ENCODE data around the gene MIPEP. TPM values are rescaled to one million over a fixed set of nuclear protein-coding genes. Genes with fewer than 3 reads are reported as not detected.

The MIPEP gene
- total RNA-seq, 1 experiment from 2014 or later, result 18.6 TPM

DNA sequence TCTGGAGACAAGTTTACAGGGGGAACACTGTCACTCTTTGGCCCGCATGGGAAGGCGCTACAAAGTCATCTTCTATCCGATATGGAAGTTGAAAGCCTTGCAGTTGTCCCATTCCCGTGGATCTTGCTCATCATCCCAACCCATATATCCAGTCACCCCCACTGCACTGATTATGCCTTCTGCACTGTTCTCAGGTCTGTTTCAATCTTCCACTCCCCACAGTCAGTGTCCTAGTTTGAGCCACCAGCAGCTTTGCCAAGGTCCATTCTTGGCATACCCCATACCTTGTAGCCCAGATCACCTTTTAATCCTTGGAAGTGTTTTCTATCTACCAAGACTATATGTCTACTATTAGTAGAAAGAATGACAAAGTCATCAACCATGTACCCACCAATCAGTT is 88.1 kb downstream of the MIPEP start:
- no peaks in the 10 kb centered on the region for H3K9me2 ChIP-seq (ENCODE audit: insufficient read depth)
- no peaks in the 10 kb centered on the region for H3K79me2 ChIP-seq (ENCODE audit: low read depth)
- ChIA-PET CTCF (no interaction called here), POLR2A (ENCODE audit: unreplicated experiment) (no interaction called here)
- intact Hi-C loops (cut with micrococcal nuclease; ENCODE audit: unreplicated experiment), result no loop called here
- no peak overlapping the region for H2AFZ ChIP-seq
- no peak overlapping the region for H3K4me2 ChIP-seq
- TF ChIP-seq, protein P1, sequence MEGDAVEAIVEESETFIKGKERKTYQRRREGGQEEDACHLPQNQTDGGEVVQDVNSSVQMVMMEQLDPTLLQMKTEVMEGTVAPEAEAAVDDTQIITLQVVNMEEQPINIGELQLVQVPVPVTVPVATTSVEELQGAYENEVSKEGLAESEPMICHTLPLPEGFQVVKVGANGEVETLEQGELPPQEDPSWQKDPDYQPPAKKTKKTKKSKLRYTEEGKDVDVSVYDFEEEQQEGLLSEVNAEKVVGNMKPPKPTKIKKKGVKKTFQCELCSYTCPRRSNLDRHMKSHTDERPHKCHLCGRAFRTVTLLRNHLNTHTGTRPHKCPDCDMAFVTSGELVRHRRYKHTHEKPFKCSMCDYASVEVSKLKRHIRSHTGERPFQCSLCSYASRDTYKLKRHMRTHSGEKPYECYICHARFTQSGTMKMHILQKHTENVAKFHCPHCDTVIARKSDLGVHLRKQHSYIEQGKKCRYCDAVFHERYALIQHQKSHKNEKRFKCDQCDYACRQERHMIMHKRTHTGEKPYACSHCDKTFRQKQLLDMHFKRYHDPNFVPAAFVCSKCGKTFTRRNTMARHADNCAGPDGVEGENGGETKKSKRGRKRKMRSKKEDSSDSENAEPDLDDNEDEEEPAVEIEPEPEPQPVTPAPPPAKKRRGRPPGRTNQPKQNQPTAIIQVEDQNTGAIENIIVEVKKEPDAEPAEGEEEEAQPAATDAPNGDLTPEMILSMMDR (conservative IDR thresholded peaks at IDR 0.05), result no peak
- no peak for TF ChIP-seq EZH2 (IDR thresholded peaks at IDR 0.05; ENCODE audit: low read depth)
- H3K36me3 ChIP-seq (ENCODE audit: low read depth), result no peaks in the 10 kb centered on the region
- H3K27ac ChIP-seq, result no peak overlapping the region
- no peaks in the 10 kb centered on the region for H4K20me1 ChIP-seq (ENCODE audit: insufficient read depth)
- H3K9me3 ChIP-seq (ENCODE audit: insufficient read depth, low read depth), result no peaks in the 10 kb centered on the region
- H3K4me1 ChIP-seq (replicated peaks; ENCODE audit: insufficient read depth), result no peaks in the 10 kb centered on the region
- BruUV-seq (replicated peaks), result no TSS peak
- DNase-seq, result no peak
- no peaks in the 10 kb centered on the region for H3K27me3 ChIP-seq (ENCODE audit: insufficient read depth, low read depth)
- H3K4me3 ChIP-seq, result no peak overlapping the region
- no peaks in the 10 kb centered on the region for H3F3A ChIP-seq (ENCODE audit: insufficient read depth, low read depth)

DNA sequence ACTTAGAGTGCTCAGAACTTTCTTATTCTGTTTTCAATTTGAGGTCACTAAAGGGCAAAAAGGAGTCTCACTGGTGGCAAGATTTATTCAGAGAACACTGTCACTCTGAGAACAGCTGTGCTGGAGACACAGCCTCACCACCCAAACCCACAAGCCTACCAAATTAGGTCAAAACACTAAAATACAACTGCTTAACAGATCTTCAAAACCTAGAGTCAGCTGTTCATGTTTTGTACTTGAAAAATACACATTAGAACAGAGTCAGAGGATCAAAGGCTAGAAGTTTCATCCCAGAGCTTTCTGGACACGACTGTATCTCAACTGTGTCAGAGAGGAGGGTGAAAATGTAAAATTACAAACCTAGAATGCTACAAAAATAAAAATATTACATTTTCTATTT is 89.3 kb downstream of the MIPEP start:
- ChIA-PET POLR2A (ENCODE audit: unreplicated experiment) (no interaction called here), CTCF (no interaction called here)
- Histone ChIP-seq H3K27ac (no peak overlapping the region), H4K20me1 (ENCODE audit: insufficient read depth) (no peaks in the 10 kb centered on the region), H2AFZ (no peak overlapping the region), H3K9me2 (ENCODE audit: insufficient read depth) (no peaks in the 10 kb centered on the region), H3K36me3 (ENCODE audit: low read depth) (no peaks in the 10 kb centered on the region), H3K9me3 (ENCODE audit: insufficient read depth, low read depth) (no peaks in the 10 kb centered on the region), H3F3A (ENCODE audit: insufficient read depth, low read depth) (no peaks in the 10 kb centered on the region), H3K79me2 (ENCODE audit: low read depth) (no peaks in the 10 kb centered on the region), H3K4me1 (replicated peaks; ENCODE audit: insufficient read depth) (no peaks in the 10 kb centered on the region), H3K4me3 (no peak overlapping the region), H3K27me3 (ENCODE audit: insufficient read depth, low read depth) (no peaks in the 10 kb centered on the region), H3K4me2 (no peak overlapping the region)
- intact Hi-C loops (cut with micrococcal nuclease; ENCODE audit: unreplicated experiment), result no loop called here
- DNase-seq, result no peak
- TF ChIP-seq EZH2 (IDR thresholded peaks at IDR 0.05; ENCODE audit: low read depth), result no peak
- TF ChIP-seq, protein P1 (conservative IDR thresholded peaks at IDR 0.05), result no peak
- BruUV-seq (replicated peaks), result no TSS peak

DNA sequence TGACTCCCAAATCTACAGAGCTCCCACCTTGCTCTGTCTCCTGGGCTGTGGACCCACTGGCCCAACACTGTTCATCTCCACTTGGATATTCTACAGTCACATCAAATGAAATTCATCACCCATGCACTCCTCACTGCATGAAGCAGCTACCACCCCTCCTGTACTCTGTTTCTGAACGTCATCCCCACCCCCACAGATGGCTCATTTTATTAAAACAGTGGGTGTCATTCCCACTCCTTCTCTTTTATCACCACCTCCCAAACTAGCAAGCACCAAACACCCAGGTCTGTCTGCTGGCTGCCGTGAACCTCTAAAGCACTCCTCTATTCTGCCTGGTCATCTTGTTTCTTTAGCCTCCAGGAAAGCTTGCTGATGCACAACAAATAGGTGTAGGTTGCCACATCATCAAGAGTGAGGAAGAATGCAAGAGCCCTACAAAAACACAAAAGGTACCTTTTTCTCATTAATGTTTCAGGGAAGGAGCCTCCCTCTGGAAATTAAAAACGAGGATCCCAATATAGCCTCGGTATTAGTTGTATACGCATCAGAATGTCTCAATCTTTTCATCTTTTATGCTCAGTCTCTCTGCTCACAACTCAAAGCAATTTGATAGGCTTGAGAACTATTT is 91.8 kb downstream of the MIPEP start:
- Histone ChIP-seq H3K9me2 (ENCODE audit: insufficient read depth) (no peaks in the 10 kb centered on the region), H3K9me3 (ENCODE audit: insufficient read depth, low read depth) (no peaks in the 10 kb centered on the region), H3K4me2 (no peak overlapping the region), H3K79me2 (ENCODE audit: low read depth) (no peaks in the 10 kb centered on the region), H3K27me3 (ENCODE audit: insufficient read depth, low read depth) (no peaks in the 10 kb centered on the region), H3K4me3 (no peak overlapping the region), H3K27ac (no peak overlapping the region), H3F3A (ENCODE audit: insufficient read depth, low read depth) (no peaks in the 10 kb centered on the region), H2AFZ (no peak overlapping the region), H3K4me1 (replicated peaks; ENCODE audit: insufficient read depth) (no peaks in the 10 kb centered on the region), H4K20me1 (ENCODE audit: insufficient read depth) (no peaks in the 10 kb centered on the region), H3K36me3 (ENCODE audit: low read depth) (no peaks in the 10 kb centered on the region)
- ChIA-PET CTCF (no interaction called here), POLR2A (ENCODE audit: unreplicated experiment) (no interaction called here)
- TF ChIP-seq, protein P1 (conservative IDR thresholded peaks at IDR 0.05), result no peak
- TF ChIP-seq EZH2 (IDR thresholded peaks at IDR 0.05; ENCODE audit: low read depth), result no peak
- intact Hi-C loops (cut with micrococcal nuclease; ENCODE audit: unreplicated experiment), result no loop called here
- no peak for DNase-seq
- BruUV-seq (replicated peaks), result no TSS peak

Data from PC-9 (cell line).